T47D (cell line): Measurements from ENCODE around the gene CIB1.

Experiments
- DNase-seq, 2 experiments: peaks; one replicate each; pipeline versions ENCODE4 v3.0.0 to v3.0.0-alpha.2; 2011 to 2012; ENCODE audit warnings: low read depth in 1 of 2, low spot score in 1 of 2
- JUND ChIP-seq: IDR thresholded peaks from 2 replicates; pipeline ENCODE4 v1.6.1; 2012; ENCODE audit warnings: low read depth
- in situ Hi-C: cut with HindIII; loops from 2 replicates; pipeline ENCODE4 v1.10.0; 2016; ENCODE audit warnings: low sequenced_read_pairs, low pct_unique_long_range_greater_than_20kb

CIB1 gene

GRCh38 chr15:90232196-90232595 is 1.5 kb downstream of the CIB1 start:
- TF ChIP-seq JUND = no peak
- in situ Hi-C loops = no loop called here
- peak in 1 of 2 experiments; percentile 44 for DNase-seq

GRCh38 chr15:90231028-90232017 is 2.4 kb downstream of the CIB1 start:
- peak; percentile 59 to 84 for DNase-seq
- TF ChIP-seq JUND = no peak

GRCh38 chr15:90230610-90231009 is 3.1 kb downstream of the CIB1 start:
- in situ Hi-C loops = no loop called here
- DNase-seq = no peak
- TF ChIP-seq JUND = no peak

More at GRCh38 chr15:90231028-90232017, 2.4 kb downstream of the CIB1 start:
- in situ Hi-C loops = no loop called here

GRCh38 chr15:90230071-90230494 is 3.7 kb downstream of the CIB1 start:
- no peak for TF ChIP-seq JUND
- DNase-seq = no peak
- in situ Hi-C loops = no loop called here

GRCh38 chr15:90228960-90229359 is 4.8 kb downstream of the CIB1 start:
- DNase-seq = no peak
- TF ChIP-seq JUND = no peak
- in situ Hi-C loops = no loop called here

GRCh38 chr15:90227816-90228772 is 5.6 kb downstream of the CIB1 start:
- in situ Hi-C loops = no loop called here
- no peak for TF ChIP-seq JUND
- peak in 1 of 2 experiments; percentile 2 for DNase-seq

- no peak for TF ChIP-seq JUND
- in situ Hi-C loops = no loop called here
- no peak for DNase-seq
Measured at GRCh38 chr15:90227336-90227735, 6.4 kb downstream of the CIB1 start.

GRCh38 chr15:90225504-90226234 is 8.1 kb downstream of the CIB1 start:
- TF ChIP-seq JUND = no peak
- in situ Hi-C loops = no loop called here
- DNase-seq = peak in 1 of 2 experiments; percentile 0

- in situ Hi-C loops = no loop called here
- peak in 1 of 2 experiments; percentile 1 for DNase-seq
- TF ChIP-seq JUND = no peak
Measured at GRCh38 chr15:90225047-90225446, 8.7 kb downstream of the CIB1 start.

GRCh38 chr15:90223441-90224165 is 10.1 kb downstream of the CIB1 start:
- DNase-seq = peak in 1 of 2 experiments; percentile 0
- TF ChIP-seq JUND = no peak
- in situ Hi-C loops = no loop called here

- no peak for TF ChIP-seq JUND
- DNase-seq = no peak
- in situ Hi-C loops = no loop called here
Measured at GRCh38 chr15:90222547-90222946, 11.2 kb downstream of the CIB1 start.
